IPS-NIHi11 (cell line): ENCODE data around the gene TRAPPC2L.
"Not testable (repeated sequence)": the region's sequence is repeated elsewhere in the genome, so short reads cannot be mapped to it uniquely, and the experiment has no call there.

ENCODE experiments used
- DNase-seq: peaks from one replicate; pipeline ENCODE4 v3.0.0; 2012; ENCODE audit warnings: mixed read lengths, low spot score

TRAPPC2L gene

GRCh38 chr16:88819126-88819525 lies 37.8 kb upstream of the TRAPPC2L start:
- DNase-seq = no peak

- DNase-seq = no peak
Observed at GRCh38 chr16:88820385-88821025, 36.4 kb upstream of the TRAPPC2L start.

GRCh38 chr16:88821168-88821850 lies 35.6 kb upstream of the TRAPPC2L start:
- DNase-seq = no peak

GRCh38 chr16:88822281-88823040 lies 34.5 kb upstream of the TRAPPC2L start:
- no peak for DNase-seq

GRCh38 chr16:88823646-88824045 lies 33.3 kb upstream of the TRAPPC2L start:
- not testable (repeated sequence) for DNase-seq

- no peak for DNase-seq
Observed at GRCh38 chr16:88824256-88825077, 32.5 kb upstream of the TRAPPC2L start.

- DNase-seq = no peak
Observed at GRCh38 chr16:88825146-88825545, 31.8 kb upstream of the TRAPPC2L start.

- DNase-seq = no peak
Observed at GRCh38 chr16:88826070-88826840, 30.7 kb upstream of the TRAPPC2L start.

GRCh38 chr16:88827727-88828126 lies 29.2 kb upstream of the TRAPPC2L start:
- no peak for DNase-seq

- DNase-seq = no peak
Observed at GRCh38 chr16:88828711-88829110, 28.2 kb upstream of the TRAPPC2L start.

GRCh38 chr16:88830258-88830657 lies 26.7 kb upstream of the TRAPPC2L start:
- no peak for DNase-seq

- DNase-seq = no peak
Observed at GRCh38 chr16:88830783-88831182, 26.1 kb upstream of the TRAPPC2L start.

GRCh38 chr16:88831838-88832237 lies 25.1 kb upstream of the TRAPPC2L start:
- DNase-seq = peak; percentile 69

GRCh38 chr16:88833086-88833485 lies 23.8 kb upstream of the TRAPPC2L start:
- DNase-seq = no peak

- DNase-seq = no peak
Observed at GRCh38 chr16:88834670-88835069, 22.3 kb upstream of the TRAPPC2L start.

GRCh38 chr16:88835383-88835782 lies 21.5 kb upstream of the TRAPPC2L start:
- no peak for DNase-seq

- no peak for DNase-seq
Observed at GRCh38 chr16:88835818-88836217, 21.1 kb upstream of the TRAPPC2L start.

- DNase-seq = no peak
Observed at GRCh38 chr16:88836791-88837190, 20.1 kb upstream of the TRAPPC2L start.

GRCh38 chr16:88837806-88838205 lies 19.1 kb upstream of the TRAPPC2L start:
- no peak for DNase-seq

GRCh38 chr16:88838566-88838965 lies 18.4 kb upstream of the TRAPPC2L start:
- no peak for DNase-seq

GRCh38 chr16:88839026-88839529 lies 17.8 kb upstream of the TRAPPC2L start:
- DNase-seq = no peak
